Stimulated activated CD4-positive, alpha-beta T cell treated with anti-CD3 and anti-CD28 coated beads, Interleukin-1b, Interleukin-23, amount 100 ng/mL, for 1 hour (primary cell): Measurements from ENCODE around the gene LSAMP.

Experiments
- DNase-seq, 2 donors: peaks; one replicate each; pipeline ENCODE4 v3.0.0-alpha.2; 2020; ENCODE audit warnings: low read depth in 2 of 2

Gene LSAMP

GRCh38 chr3:116429479-116430269 lies 15.6 kb downstream of the LSAMP start:
- DNase-seq, result no peak

- DNase-seq, result no peak
Observed at GRCh38 chr3:116426036-116426435, 19.3 kb downstream of the LSAMP start.

GRCh38 chr3:116425126-116425525 lies 20.2 kb downstream of the LSAMP start:
- no peak for DNase-seq

GRCh38 chr3:116423945-116424344 lies 21.3 kb downstream of the LSAMP start:
- DNase-seq, result no peak

GRCh38 chr3:116423374-116423773 lies 21.9 kb downstream of the LSAMP start:
- DNase-seq, result no peak

- no peak for DNase-seq
Observed at GRCh38 chr3:116417151-116417550, 28.1 kb downstream of the LSAMP start.

GRCh38 chr3:116413319-116413718 lies 32.0 kb downstream of the LSAMP start:
- no peak for DNase-seq

- no peak for DNase-seq
Observed at GRCh38 chr3:116408473-116408872, 36.8 kb downstream of the LSAMP start.

GRCh38 chr3:116405231-116405630 lies 40.1 kb downstream of the LSAMP start:
- no peak for DNase-seq

GRCh38 chr3:116399701-116400226 lies 45.5 kb downstream of the LSAMP start:
- DNase-seq, result no peak

- no peak for DNase-seq
Observed at GRCh38 chr3:116394365-116394764, 50.9 kb downstream of the LSAMP start.

- no peak for DNase-seq
Observed at GRCh38 chr3:116393199-116393598, 52.1 kb downstream of the LSAMP start.

- no peak for DNase-seq
Observed at GRCh38 chr3:116392291-116392690, 53.0 kb downstream of the LSAMP start.

- DNase-seq, result no peak
Observed at GRCh38 chr3:116391296-116392201, 53.7 kb downstream of the LSAMP start.

GRCh38 chr3:116390318-116390717 lies 55.0 kb downstream of the LSAMP start:
- no peak for DNase-seq

GRCh38 chr3:116388867-116389385 lies 56.4 kb downstream of the LSAMP start:
- no peak for DNase-seq

- no peak for DNase-seq
Observed at GRCh38 chr3:116386168-116386567, 59.1 kb downstream of the LSAMP start.

GRCh38 chr3:116384717-116385116 lies 60.6 kb downstream of the LSAMP start:
- no peak for DNase-seq

- DNase-seq, result no peak
Observed at GRCh38 chr3:116378077-116378476, 67.2 kb downstream of the LSAMP start.

- DNase-seq, result no peak
Observed at GRCh38 chr3:116374901-116375300, 70.4 kb downstream of the LSAMP start.

GRCh38 chr3:116367761-116368395 lies 77.4 kb downstream of the LSAMP start:
- DNase-seq, result no peak

- DNase-seq, result no peak
Observed at GRCh38 chr3:116356056-116356455, 89.2 kb downstream of the LSAMP start.
